ENCODE results near the gene YAF2. TPM values are rescaled to one million over a fixed set of nuclear protein-coding genes. Genes with fewer than 3 reads are reported as not detected.

The YAF2 gene, protein sequence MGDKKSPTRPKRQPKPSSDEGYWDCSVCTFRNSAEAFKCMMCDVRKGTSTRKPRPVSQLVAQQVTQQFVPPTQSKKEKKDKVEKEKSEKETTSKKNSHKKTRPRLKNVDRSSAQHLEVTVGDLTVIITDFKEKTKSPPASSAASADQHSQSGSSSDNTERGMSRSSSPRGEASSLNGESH
- total RNA-seq (2022; extraction: Qiagen RNA extraction; ENCODE audit: low read depth): 21.3 to 33.3 TPM (median 24.2 TPM) in 5 replicates

DNA sequence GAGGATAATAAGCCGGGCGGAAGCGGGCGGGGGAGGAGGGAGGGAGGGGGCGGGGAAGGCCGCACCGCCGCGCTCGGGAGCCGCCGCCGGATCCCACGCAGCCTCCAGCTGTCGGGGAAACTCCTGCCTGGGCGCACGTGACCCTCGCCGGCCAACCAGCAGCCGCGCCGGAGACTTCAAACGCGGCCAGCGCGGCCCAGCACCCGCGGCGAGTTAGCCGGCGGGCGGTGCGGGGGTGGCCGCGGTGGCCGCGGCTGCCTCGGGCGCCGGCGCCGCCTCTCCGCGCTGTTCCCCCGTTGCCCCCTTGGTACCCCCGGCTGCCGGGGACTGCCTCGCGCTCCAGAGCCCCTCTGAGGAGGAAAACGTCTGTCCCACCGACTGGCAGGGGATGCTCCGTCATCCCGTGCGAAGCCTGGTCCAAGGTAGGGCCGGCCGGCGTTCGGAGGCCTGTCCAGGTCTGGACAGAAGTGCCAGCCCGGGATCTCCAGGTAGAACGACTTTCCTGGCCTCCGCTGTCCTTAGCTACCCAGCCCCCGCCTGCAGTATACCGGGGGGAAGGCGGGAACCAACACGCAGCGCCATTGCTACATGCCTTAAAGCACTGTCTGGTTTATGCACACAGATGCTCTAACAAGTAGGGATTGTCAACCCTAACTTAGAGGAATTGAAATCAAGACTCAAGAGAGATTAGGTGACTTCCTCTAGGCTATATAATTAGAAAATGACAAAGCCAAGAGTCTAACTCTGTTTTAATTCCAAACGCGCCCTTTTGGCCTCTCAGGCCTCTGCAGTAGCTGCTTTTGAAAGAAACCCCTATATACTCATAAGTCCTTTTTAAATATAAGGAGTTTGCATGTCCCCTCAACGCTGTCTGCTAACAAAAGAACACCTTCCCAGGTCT lies at the start of gene YAF2:
TSS of gene YAF2 (minus strand) at position 9 of the 901 bp plus-strand sequence. CDS start 68 bp downstream, outside the sequence.

GRCh38 chr12:42144408-42145196 lies 93.4 kb downstream of the YAF2 start, which contains the start of gene GXYLT1:
Gene GXYLT1 (minus strand): TSS chr12:42144874. CDS start chr12:42144646, 228 bp downstream.

Other genes with a start within 250 kb of the YAF2 start
- gene GXYLT1, start 93.4 kb downstream of the YAF2 start, total RNA-seq (2022; extraction: Qiagen RNA extraction; ENCODE audit: low read depth): 7.2 to 16.9 TPM (median 14.7 TPM) in 5 replicates
- 54.7 to 79.0 TPM (median 59.2 TPM) in 5 replicates for gene ZCRB1, start 87.8 kb upstream of the YAF2 start, total RNA-seq (2022; extraction: Qiagen RNA extraction; ENCODE audit: low read depth)
- 52.3 to 85.8 TPM (median 52.8 TPM) in 5 replicates for gene PPHLN1, start 87.9 kb upstream of the YAF2 start, total RNA-seq (2022; extraction: Qiagen RNA extraction; ENCODE audit: low read depth)

Measured in A549 treated with ZK216348 at 1 μM for 4 hours (cell line).